Fibroblast of pulmonary artery (primary cell): ENCODE data around the gene NOTO.
A peak's percentile ranks its signal among the peaks of the same experiment; 100 is the strongest.

Experiments
- DNase-seq: peaks from one replicate; pipeline ENCODE4 v3.0.0-alpha.2; 2010; ENCODE audit warnings: low read depth
- H3K4me3 ChIP-seq: replicated peaks from 2 replicates; pipeline ENCODE4 v1.5.1; 2011; ENCODE audit warnings: low read depth, mild to moderate bottlenecking, control low read depth, low read length, moderate library complexity
- TF ChIP-seq, protein P1 (sequence below): IDR thresholded peaks from 2 replicates; pipeline ENCODE4 v1.5.1; 2011; ENCODE audit warnings: mild to moderate bottlenecking, control low read depth, low read length, inconsistent platforms; ENCODE audit errors: missing control alignments

Gene NOTO

DNA sequence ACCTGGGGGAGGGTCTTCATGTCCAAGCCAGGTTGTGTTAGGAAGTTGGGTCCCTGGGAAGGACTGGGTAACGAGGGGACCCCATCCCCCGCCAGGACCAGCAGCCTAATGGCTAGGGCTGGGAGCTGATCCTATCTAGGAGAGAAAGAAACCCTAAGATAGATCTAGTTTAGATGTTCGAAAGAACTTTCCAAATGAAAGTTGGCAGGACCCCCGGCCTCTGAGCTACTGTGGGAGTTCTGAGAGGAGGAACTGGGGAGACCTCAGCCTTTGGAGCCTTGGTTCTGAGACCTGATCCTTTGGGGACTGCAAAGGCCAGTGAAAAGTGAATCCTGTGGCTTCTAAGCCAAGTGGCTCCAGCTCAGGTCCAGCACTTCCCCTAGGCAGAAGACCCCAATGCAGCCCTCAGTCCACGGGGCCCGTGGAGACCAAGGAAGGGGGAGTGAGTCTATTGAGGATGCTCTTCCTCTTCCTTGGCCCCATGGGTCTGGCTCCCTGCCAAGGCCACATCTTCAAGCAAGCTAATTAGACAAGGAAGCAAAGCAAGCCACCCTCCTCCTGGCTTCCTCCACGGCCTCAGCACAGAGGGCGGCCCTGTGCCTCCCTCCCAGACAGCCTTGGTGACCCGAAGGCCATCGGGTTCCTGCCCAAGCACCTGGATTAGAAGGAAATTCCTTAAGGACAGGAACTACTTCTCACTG, 55.2 kb downstream of the NOTO start:
- H3K4me3 ChIP-seq, result no peak overlapping the region
- no peak for DNase-seq
- TF ChIP-seq, protein P1, sequence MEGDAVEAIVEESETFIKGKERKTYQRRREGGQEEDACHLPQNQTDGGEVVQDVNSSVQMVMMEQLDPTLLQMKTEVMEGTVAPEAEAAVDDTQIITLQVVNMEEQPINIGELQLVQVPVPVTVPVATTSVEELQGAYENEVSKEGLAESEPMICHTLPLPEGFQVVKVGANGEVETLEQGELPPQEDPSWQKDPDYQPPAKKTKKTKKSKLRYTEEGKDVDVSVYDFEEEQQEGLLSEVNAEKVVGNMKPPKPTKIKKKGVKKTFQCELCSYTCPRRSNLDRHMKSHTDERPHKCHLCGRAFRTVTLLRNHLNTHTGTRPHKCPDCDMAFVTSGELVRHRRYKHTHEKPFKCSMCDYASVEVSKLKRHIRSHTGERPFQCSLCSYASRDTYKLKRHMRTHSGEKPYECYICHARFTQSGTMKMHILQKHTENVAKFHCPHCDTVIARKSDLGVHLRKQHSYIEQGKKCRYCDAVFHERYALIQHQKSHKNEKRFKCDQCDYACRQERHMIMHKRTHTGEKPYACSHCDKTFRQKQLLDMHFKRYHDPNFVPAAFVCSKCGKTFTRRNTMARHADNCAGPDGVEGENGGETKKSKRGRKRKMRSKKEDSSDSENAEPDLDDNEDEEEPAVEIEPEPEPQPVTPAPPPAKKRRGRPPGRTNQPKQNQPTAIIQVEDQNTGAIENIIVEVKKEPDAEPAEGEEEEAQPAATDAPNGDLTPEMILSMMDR, result no peak

DNA sequence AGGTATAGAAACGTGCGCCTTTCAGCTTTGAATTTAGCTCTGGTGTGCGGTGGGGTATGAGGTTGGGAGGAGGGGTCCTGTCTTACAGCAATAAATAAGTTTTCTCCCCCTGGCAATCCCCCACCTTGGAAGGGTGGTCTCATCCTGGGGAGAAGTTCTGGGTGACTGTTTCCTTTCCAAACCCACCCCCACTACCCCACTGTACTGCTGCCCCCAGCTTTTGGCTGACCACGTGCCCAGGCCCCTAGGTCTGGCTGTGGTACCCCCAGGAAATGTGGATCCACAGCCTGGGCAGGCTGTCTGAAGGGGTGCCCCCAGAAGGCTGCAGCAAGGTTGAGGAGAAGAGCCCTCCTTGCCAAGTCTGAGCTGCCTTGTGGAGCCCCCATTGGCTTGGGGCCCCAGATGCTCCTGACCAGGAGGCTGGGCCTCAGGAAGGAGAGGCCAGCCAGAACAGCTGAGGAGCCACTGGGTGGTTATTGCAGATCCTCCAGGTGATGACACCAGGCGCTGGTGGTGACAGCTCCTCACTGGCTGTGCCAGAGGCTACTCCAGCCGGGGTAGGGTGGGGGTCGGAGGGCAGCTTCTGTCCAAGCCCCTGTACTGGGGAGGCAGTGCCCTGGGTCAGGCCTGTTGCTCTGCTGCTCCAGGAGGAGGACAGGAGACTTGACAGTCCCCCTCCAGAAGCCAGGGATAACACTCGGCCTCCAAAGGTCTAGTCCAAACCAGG, 56.0 kb downstream of the NOTO start:
- H3K4me3 ChIP-seq, result no peak overlapping the region
- TF ChIP-seq, protein P1, result no peak
- DNase-seq, result no peak

DNA sequence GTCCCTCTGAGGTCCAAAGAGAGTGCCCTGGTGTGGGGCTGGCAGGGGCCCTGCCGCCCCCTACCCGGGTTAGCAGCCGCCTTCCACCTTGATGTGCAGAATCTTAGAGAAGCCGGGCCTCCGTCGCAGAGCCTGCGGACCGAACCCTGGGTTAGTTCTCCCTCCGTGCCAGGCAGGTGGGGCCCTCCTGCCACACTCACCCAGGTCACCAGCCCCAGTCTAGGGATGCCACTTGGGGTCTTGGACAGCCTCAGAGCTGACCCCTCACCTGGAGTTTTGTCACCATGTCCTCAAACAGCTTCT, 56.5 kb downstream of the NOTO start:
- TF ChIP-seq, protein P1, result no peak
- no peak for DNase-seq
- H3K4me3 ChIP-seq, result no peak overlapping the region

DNA sequence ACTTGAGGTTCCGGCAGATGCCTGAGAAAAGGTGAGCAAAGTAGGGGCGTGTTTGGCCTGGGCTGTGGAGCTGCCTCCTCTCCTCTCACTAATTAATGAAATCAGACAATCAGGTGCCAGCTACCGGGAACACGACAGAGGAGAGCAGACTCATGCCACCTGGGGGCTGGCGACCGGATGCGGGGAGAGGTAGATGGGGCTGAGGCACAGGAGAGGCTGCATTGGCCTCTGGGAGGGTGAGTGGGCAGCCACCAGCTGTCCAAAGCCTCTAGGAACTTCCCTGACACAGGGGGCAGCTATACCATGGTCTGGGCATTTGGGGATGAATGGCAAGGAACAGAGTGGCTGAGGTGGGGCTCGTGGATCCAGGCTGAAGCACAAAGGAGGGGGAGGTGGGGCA, 56.9 kb downstream of the NOTO start:
- no peak for DNase-seq

DNA sequence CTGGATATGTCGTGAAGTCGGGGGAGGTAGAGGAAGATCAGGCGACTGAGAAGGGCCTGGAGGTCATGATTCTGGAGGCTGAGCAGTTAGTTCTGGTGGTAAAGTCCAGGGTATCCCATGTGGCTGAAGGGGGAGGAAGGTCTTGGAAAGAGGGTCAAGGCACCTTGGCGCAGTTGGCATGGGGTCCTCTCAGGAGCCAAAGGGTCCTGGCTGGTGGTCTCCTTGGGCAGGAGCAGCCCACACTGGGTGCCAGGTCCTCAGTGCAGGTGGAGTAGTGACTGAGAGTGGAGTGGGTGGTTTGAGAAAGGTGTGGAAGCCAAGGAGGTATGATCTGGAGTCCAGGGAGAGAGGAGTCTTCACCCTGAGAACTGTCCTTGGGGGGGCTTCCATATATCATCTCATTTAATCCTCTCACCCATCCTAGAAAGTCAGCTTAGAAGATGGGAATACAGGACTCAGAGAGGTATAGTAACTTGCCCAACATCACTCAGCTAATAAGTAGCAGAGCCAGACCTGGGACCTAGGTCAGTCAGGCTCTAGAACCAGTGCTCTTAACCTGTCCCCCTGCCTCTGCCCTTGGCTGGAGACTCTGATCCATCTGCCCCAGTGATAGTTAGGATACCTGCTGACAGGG, 57.4 kb downstream of the NOTO start:
- DNase-seq, result no peak

More for the DNA sequence above, 56.9 kb downstream of the NOTO start:
- H3K4me3 ChIP-seq, result no peak overlapping the region
- TF ChIP-seq, protein P1, result no peak

DNA sequence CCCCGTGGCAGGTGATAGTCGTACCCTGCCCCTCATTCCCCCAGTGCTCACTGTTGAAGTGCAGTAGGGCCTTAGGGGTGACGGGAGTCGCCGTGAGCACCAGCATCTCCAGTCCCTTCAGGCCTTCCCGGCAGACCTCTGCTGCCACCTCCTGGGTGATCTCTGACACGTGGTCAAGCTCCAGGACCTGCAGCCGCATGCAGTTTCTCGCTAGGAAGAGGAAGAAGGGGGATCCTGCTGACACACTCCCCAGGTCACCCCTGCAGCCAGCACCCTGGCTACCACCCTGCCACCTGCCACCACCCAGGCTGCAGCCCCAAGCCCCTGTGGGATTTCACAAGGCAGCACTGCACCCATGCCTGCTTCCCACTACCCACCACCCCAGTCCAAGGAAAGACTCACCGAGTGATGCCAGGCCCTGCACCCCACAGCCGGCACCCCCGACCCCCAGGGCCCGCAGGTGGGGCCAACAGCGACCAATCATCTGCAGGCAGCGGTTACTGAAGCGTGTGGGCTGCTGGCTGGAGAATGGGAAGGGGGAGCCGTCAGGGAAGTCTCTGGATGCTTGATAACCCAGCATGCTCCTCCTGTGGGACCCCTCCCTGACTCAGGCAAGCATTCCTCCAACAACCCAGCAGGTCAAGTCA, 58.1 kb downstream of the NOTO start:
- DNase-seq, result peak; percentile 71
- no peak overlapping the region for H3K4me3 ChIP-seq
- TF ChIP-seq, protein P1, result peak; percentile 69

More for the DNA sequence above, 57.4 kb downstream of the NOTO start:
- no peak overlapping the region for H3K4me3 ChIP-seq
- TF ChIP-seq, protein P1, result no peak
